NOMO-1 treated with DMSO at 0.1 percent for 48 hours (cell line): Measurements from ENCODE around the gene TESMIN.

Source experiments
- DNase-seq: peaks from one replicate; lab custom pipeline; 2025; ENCODE audit not compliant: unreplicated experiment; lab: John Stamatoyannopoulos, UW

TESMIN gene

DNA sequence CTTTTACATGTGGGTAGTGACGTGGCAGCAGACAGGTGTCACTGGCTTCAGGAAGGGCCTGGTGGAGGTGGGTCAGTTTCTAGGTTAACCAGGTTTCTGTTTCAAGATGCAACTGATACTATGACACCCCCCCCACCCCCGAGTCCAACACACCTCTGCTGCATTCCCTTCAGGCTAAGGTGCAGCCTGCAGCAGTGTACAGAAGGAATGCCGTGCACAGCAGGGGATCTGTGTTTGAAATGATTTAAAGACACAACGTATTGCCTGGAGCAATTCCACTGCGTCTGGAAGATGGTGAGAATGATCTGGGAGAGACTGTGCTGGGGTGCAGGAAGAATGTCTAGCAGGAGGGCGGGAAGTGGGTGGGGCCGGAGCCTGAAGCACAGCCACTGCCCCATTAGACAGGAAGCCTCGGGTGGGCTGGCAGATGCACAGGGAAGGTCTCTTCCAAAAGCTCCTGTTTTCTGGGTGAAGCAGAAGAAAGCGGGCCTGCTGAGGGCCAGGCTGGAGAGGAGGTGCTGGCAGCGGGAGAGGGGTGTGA lies 11.9 kb upstream of the TESMIN start:
- no peak for DNase-seq

DNA sequence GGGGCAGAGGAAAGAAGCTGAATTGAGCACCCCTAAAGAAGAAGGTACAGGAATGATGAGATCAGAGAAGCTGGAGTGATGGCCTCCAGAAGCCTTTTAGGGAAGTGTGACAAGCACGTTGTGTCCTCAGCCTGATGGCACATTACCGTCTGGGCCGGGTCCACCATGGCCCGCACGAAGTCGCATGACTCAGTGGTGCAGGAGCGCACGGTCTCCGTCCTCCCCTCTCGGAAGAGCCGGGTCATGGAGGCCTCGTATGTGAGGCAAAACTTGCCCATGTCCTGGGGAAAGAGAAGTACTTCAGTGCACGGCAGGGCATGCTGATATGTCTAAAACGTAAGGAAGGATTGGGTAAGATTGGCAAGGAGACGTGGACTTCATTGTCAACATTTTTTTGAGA lies 11.2 kb upstream of the TESMIN start:
- DNase-seq, result no peak

DNA sequence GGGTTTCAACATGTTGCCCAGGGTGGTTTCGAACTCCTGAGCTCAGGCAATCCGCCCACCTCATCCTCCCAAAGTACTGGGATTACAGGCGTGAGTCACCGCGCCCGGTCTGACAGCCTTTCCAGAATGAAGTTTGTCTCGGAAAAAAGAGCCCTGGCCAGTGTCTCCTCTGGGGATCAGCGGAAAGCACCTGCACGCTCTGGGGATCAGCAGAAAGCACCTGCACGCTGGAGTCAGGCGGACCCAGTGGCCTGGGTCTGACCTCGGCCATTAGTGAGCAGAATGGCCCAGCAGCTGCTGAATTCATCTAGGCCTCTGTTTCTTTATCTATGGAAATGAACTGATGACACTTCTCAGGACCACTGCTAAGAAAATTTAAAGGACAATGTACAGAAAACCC lies 10.5 kb upstream of the TESMIN start:
- DNase-seq, result no peak

DNA sequence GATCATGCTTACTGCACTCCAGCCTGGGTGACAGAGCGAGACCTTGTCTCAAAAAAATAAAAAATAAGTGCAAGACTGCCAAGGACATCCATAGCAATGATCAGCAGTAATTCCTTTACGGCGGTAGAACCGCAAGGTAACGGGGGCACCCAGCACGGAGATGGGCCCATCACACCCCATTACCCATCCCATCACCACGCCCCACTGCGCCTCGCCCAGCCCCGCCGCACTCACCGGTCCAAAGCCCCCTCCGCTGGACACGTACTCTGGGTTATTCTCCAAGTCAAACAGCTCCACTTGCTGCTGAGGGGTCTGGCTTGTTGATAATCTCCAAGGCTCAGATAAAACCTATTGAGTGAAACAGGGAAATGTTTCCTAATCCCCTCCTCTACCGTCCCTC lies 8.7 kb upstream of the TESMIN start:
- DNase-seq, result no peak

DNA sequence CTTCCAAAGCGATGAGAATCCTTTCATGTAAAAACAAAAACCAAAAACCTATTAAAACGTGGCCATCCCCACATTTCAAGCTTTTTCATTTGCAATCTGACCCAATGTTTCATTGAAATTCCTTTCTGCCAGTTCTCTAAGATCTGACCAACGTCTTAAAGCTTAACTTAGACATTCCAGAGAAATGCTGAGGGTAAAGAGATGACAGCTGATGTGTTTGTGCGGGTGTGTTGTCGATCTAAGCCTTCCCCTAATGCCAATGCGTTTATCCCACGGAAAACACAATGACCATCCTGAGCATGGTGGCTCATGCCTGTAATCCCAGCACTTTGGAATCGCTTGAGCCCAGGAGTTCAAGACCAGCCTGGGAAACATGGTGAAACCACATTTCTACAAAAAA lies 6.4 kb upstream of the TESMIN start:
- DNase-seq, result no peak

DNA sequence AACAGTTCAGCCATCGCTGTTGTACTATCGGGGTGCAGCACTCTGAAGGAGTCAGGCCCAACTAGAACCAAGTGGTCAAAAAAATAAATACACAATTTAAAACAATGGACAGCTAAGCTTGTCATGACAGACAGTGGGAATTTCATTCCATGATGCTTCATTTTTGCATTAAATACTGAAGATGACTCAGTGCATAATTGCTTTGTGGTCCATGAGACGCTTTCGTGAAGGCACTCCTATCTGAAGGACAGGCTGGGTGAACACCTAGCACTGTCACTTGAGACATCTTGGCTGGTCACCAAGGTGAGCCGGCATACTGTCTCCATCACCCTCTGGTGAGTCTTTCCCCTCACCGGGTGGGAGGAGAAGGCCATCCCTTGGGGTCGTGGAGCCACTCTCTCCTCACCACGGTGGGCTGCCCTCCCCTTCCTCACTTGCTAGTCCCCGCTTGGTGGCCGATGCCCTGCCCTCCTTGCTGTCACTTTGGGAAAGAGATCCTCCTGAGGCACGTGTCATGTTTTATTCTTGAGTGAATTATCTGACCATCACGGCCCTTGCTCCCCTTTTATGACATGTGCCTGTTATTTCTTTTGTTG lies 4.9 kb upstream of the TESMIN start:
- no peak for DNase-seq

DNA sequence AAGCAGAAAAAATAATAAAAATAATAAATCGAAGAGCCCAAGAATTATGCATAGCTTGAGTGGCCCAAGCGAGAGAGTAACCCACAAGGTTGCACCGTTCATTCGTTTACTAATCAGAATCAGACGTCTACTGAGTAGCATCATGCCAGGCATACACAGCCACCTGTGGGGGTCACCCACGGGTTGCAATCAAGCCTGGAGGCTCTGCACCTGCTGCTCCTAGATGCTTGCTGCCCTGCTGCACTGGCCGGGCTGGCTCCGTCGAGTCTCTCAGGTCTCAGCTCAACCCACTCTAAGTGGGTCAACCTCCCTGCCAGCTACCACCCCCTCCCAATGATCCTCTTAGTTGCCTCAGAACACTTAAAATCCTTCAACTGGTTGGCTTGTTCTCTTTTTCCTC lies 2.0 kb upstream of the TESMIN start:
- no peak for DNase-seq

DNA sequence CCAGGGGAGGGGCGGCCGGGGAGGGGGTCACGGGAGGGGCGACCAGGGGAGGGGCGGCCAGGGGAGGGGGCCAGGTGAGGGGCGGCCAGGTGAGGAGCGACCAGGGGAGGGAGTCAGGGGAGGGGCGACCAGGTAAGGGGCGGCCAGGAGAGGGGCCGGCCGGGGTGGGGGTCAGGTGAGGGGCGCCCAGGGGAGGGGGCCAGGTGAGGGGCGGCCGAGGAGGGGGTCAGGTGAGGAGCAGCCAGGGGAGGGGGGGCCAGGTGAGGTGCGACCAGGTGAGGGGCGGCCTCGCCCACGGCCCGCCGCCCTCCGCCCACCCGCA lies 355 bp downstream of the TESMIN start:
- no peak for DNase-seq

DNA sequence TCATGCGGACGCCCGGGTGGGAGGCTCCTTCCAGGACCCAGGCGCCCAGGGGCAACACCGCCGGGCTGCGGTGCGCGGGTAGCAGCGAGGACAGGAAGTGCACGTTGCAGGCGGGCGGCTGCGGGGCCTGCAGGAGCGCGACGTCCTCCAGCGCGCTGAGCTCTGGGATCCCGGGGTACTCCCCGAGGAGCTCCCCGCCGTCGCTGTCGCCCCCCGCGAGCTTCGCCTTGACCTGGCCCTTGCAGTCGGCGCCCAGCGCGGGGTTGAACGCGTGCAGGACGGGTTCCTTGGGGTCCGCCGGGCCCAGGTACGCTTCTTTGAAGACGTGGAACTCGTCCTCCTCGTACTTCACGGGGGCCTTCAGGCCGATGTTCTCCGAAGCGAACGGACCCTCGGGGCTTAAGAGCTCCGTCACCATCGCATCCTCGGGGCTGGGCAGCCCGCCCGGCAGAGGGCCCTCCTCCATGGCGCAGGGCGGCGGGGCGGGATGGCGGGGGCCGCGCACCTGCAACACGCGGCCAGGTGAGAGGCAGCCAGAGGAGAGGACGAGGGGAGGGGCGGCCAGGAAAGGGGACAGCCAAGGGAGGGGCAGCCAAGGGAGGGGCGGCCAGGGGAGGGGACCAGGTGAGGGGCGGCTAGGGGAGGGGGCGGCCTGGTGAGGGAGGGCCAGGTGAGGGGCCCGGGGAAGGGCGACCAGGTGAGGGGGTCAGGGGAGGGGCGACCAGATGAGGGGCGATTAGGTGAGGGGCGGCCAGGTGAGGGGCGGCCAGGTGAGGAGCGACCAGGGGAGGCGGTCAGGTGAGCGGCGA lies 921 bp downstream of the TESMIN start:
- peak; percentile 47 for DNase-seq

DNA sequence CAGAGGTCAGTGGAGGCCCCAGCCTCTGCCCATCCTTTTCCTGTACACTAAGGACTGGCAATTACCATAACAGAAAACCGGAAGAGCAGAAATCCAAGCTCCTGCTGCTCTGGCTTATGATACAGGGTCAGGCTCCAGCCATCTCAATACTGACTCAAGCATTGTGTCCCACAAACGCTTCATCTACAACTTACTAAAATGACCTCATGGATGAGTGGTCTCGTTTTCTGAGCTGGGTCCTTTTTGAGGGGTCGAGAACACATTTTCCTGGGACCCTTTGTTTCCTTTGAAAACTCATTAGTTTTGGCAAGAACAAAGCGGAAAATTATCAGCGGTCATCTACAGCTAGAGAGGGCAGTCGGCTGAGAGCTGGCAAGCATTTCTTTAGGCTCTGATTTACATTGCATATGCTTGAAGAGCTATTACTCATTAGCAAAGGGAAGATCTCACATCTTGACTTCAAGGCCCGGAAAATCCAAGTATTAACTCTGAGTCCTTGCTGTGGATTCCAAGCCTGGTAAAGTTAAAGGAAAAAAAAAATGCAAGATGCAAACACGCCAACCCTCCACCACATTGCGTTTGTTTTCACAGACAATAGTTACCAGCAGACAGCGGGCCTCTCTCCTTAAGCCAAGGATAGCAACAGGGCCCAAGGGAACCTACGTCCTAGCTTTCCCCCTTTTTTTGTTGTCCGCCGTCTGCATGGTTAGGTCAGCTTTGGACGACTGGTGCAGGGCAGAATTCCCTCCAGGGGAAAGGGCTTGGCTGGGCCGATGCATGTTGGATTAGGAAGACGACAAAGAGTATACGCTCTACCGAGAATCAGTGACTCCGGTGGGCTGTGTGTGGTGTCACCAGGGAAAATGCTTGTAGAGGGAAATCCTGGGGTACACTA lies 1.8 kb downstream of the TESMIN start:
- no peak for DNase-seq

DNA sequence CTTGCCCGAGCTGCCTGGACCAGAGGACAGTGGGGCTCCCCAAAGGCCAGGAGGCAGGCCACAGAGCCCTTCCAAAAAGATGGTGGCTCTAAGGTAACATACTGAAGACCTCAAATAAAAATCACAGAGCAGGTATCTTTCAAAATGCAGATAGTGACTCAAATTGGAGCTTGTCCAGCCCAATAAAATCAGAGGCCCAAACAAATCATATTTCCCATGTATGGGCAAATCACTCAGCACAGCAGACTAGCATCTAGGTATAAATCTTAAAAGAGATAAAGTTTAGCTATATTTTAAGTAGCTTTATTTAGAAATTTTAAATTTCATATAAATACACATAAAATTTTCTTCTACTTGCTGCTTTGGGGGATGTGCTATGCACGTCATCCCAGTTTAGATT lies 3.3 kb downstream of the TESMIN start:
- DNase-seq, result no peak

DNA sequence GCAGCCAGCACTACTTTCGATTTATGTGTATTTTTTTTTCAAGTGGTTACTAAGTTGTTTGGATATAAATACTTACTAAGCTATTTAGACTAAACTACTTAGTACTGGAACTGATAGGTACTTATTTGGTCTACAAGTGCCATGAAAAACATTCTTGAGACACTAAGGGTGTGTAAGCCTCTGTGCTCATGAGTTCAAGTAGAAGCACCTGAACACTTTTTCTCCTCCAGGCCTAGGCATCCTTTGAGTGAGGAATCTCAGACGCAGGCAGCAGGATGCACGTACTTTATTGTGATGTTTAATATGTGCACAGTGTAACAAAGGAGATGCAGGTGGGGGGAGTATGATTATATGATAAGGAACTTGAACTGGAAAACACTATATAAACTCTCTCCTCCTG lies 7.8 kb downstream of the TESMIN start:
- no peak for DNase-seq

DNA sequence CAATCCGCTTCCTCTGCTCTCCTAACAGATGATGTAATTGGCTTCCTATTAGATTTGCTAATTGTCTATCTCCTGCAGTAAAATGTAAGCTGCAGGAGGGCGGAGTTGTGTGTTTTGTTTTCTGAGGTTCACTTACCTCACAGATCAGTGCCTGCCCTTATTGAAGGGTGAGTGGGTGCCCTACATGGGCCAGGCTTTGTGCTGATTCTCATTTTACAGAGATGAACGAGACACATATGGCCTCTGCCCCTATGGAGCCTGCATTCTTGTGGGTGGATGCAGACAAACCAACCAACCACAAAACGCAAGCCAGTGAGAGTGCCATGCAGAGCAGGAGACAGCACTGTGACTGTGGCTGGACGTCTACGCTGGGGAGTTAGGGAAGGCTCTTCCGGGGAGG lies 9.9 kb downstream of the TESMIN start:
- no peak for DNase-seq

DNA sequence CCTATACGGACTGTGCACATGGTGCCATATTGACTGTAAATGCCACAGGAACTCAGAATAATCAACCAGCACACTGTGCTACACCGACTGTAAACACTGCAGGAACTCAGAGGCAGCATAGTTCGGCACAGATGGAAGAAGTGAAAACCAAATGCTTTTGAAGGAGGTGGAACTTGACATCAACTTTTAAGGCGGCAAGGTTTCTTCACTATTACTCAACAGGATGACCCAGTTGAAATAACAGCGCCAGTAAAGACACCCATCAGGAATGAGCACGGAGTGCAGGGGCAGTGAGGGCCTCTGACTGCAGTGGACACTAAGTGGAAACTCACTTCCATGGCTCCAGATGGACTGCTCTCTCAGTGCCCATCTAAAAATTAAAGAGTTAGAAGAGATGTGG lies 15.7 kb downstream of the TESMIN start:
- DNase-seq, result peak; percentile 71

DNA sequence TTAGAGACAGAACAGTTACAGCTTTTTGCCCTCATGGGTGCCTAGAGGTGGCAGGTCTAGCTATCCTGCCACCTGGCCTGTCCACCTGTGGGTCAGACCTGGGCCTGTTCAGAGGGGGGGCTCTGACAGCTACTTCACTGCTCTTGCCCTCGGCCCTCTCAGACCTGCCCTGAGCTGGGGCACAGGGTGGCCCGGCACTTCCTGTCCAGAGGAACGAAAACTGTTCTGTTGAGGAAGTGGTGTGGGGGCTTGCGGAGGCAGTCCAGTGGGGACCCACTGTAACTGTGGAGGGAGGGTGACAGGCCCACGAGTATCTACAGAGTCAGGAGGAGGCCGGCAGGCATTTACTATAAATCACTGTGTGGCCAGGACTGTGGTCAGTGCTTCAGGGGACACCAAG lies 16.2 kb downstream of the TESMIN start:
- no peak for DNase-seq

DNA sequence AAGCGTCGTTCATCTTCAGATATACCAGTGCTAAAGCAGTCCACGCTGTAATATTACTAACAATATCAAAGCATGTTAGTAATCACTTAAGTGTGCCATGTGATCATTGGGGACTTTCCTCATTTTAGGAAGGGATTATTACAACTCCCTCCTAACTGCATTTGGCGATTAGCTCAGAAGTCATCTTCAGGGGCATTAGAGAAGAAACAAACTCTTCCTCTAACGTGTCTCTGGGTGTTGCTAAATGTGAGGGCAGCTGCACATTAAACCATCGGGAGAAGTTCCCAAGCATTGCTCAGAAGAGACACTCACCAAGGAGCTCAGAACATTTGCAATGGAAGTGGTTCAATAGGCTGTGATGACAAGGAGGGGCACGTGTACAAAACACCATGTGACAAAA lies 17.2 kb downstream of the TESMIN start:
- DNase-seq, result no peak

DNA sequence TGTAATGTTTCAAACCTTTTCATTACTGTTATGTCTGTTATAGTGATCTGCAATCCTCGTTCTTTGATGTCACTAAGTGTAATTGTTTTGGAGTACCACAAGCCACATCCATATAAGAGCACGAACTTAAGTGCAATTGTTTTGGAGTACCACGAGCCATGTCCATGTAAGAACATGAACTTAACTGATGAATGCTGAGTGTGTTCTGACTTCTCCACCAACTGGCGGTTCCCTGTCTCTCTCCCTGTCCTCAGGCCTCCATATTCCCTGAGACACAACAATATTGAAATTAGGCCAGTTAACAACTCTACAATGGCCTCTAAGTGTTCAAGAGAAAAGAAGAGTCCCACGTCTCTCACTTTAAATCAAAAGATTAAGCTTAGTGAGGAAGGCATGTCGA lies 23.5 kb downstream of the TESMIN start:
- no peak for DNase-seq

DNA sequence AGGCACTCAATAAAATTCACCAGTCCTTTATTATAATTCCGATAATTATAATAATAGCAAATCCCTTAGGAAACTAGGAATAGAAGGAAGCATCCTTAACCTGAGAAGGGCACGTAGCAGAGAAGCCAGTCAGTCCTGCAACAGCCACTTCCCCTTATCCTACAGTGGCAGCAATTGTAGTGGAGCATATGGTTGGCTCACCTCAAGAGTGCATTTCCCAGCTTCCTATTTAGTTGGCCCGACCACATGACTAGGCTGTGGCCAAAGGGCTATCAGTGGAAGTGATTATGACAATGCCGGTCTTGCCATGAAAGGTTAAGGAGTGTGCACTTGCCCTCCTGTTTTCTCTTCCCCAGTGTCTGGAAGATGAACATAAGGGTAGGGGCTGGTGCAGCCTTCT lies 27.0 kb downstream of the TESMIN start:
- peak; percentile 72 for DNase-seq

DNA sequence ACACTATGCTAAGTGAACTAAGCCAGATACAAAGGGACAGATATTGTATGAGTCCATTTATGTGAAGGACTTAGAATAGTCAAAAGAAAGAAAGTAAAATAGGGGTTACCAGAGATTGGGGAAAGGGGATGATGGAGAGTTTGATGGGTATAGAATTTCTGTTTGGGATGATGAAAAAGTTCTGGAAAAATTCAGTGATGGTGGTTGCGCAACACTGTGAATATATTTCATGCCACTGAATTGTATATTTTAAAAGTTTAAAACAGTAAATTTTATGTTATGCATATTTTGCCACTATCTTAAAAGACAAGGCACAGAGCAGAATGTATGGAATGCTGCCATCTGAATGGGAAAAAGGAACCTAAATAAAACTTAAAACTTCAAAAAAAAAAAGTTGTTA lies 29.2 kb downstream of the TESMIN start:
- no peak for DNase-seq

DNA sequence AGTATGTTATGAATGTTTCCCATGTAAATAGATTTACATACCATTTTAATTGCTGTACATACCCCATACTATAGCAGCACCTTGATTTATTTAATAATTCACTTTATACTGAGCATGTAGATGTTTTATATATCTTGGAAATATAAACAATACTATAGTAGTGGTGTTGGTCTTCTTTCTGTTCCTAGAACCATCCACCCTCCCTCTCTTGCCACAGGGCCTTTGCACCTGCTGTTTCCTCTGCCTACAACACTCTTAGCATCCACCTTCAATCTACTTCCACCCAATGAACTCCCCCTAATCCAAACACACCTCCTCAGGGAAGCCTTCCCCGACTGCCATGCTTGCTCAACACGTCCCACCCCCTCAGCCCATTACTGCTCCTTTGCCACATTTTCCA lies 30.2 kb downstream of the TESMIN start:
- no peak for DNase-seq

DNA sequence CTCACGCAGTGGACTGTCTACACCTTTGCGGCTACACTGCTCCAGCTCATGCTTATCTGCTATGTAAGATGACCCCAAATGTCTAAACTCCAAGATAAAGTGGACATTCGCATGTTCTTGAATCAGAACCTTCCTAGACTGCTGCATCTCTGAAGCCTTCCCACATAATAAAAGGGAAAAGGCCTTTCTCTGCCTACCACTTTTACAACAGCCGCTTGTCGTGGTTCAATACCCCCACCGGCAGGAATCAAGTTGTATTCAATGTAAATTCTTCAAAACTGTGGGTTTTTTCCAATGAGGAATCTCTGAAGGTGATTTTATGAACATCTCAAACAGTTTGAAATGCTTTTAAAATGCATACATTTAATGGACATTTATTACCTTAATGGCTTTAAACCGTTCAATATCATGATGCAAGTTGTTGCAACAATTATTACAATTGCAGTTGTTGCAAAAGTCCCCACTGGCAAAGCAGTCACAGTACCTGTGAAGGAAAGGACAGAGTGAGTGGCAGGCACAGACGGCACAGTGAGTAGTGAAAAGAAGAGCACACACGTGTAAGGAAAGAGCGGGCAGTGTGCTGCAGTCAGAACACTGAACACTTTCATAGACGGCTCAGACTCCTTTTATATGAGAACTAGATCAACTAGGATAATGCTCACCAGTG lies 35.7 kb downstream of the TESMIN start:
- no peak for DNase-seq
